Keratinocyte (primary cell): ENCODE measurements around the gene LIN52.

Experiments
- CTCF ChIP-seq, 3 experiments: IDR thresholded peaks in 1 of 3; conservative IDR thresholded peaks in 1 of 3; optimal IDR thresholded peaks in 1 of 3; 2 replicates in 2 of 3; 3 replicates in 1 of 3; pipeline versions ENCODE3 to v1.5.1; 2011; ENCODE audit warnings: low read length in 3 of 3, mild to moderate bottlenecking in 3 of 3, moderate library complexity in 2 of 3, control low read depth in 1 of 3, inconsistent platforms in 1 of 3; ENCODE audit not compliant: insufficient read depth in 2 of 3; ENCODE audit errors: extremely low read depth in 1 of 3
- EZH2 ChIP-seq: IDR thresholded peaks from one replicate; pipeline ENCODE4 v1.6.1; 2012; ENCODE audit warnings: inconsistent platforms, mild to moderate bottlenecking, low read length, moderate library complexity

GRCh38 chr14:74205882-74206281 is 121.1 kb downstream of the LIN52 start:
- TF ChIP-seq CTCF (optimal IDR thresholded peaks at IDR 0.05 in 1 of 3, IDR thresholded peaks at IDR 0.05 in 1 of 3, conservative IDR thresholded peaks at IDR 0.05 in 1 of 3; ENCODE audit: extremely low read depth in 1 of 3, insufficient read depth in 2 of 3, low read length in 3 of 3) = no peak
- no peak for TF ChIP-seq EZH2
